Endothelial cell of umbilical vein (primary cell): ENCODE results near the gene PBOV1.

Experiments used
- EZH2 ChIP-seq: IDR thresholded peaks from 2 replicates; pipeline ENCODE4 v1.6.1; 2012; ENCODE audit warnings: borderline replicate concordance, low read depth, mild to moderate bottlenecking, moderate library complexity, low read length, inconsistent platforms; ENCODE audit not compliant: severe bottlenecking
- MAX ChIP-seq: IDR thresholded peaks from 2 replicates; pipeline ENCODE4 v1.6.1; 2011; ENCODE audit not compliant: insufficient read depth, insufficient read length
- MYC ChIP-seq: IDR thresholded peaks from one replicate; pipeline ENCODE4 v1.6.1; 2011; ENCODE audit warnings: mild to moderate bottlenecking, low read depth, low read length
- POLR2A ChIP-seq: IDR thresholded peaks from 2 replicates; pipeline ENCODE4 v1.6.1; 2012; ENCODE audit warnings: low read depth, mild to moderate bottlenecking, control low read depth, low read length
- POLR2AphosphoS5 ChIP-seq: IDR thresholded peaks from 2 replicates; pipeline ENCODE4 v1.6.1; 2012; ENCODE audit warnings: low read depth, mild to moderate bottlenecking, control low read depth, low read length, moderate library complexity; ENCODE audit not compliant: insufficient read depth
- TF ChIP-seq, protein P1 (sequence below), 2 donors: IDR thresholded peaks; 1 replicate in 1 of 2; 2 replicates in 1 of 2; pipeline ENCODE4 v1.5.1; 2011; ENCODE audit warnings: low read length in 2 of 2, mild to moderate bottlenecking in 2 of 2, moderate library complexity in 2 of 2, control low read depth in 1 of 2, inconsistent platforms in 1 of 2, low read depth in 1 of 2; ENCODE audit not compliant: insufficient read depth in 1 of 2; ENCODE audit errors: extremely low read depth in 1 of 2

GRCh38 chr6:138226700-138227315 is 8.5 kb upstream of the PBOV1 start:
- TF ChIP-seq, protein P1, sequence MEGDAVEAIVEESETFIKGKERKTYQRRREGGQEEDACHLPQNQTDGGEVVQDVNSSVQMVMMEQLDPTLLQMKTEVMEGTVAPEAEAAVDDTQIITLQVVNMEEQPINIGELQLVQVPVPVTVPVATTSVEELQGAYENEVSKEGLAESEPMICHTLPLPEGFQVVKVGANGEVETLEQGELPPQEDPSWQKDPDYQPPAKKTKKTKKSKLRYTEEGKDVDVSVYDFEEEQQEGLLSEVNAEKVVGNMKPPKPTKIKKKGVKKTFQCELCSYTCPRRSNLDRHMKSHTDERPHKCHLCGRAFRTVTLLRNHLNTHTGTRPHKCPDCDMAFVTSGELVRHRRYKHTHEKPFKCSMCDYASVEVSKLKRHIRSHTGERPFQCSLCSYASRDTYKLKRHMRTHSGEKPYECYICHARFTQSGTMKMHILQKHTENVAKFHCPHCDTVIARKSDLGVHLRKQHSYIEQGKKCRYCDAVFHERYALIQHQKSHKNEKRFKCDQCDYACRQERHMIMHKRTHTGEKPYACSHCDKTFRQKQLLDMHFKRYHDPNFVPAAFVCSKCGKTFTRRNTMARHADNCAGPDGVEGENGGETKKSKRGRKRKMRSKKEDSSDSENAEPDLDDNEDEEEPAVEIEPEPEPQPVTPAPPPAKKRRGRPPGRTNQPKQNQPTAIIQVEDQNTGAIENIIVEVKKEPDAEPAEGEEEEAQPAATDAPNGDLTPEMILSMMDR (IDR thresholded peaks at IDR 0.05; ENCODE audit: extremely low read depth in 1 of 2, insufficient read depth in 1 of 2, low read depth in 1 of 2, low read length in 2 of 2), result no peak
- TF ChIP-seq POLR2AphosphoS5, result no peak
- TF ChIP-seq POLR2A, result no peak
- TF ChIP-seq EZH2, result no peak
- no peak for TF ChIP-seq MAX
- no peak for TF ChIP-seq MYC
